ENCODE results near the gene PEX5L.

DNA sequence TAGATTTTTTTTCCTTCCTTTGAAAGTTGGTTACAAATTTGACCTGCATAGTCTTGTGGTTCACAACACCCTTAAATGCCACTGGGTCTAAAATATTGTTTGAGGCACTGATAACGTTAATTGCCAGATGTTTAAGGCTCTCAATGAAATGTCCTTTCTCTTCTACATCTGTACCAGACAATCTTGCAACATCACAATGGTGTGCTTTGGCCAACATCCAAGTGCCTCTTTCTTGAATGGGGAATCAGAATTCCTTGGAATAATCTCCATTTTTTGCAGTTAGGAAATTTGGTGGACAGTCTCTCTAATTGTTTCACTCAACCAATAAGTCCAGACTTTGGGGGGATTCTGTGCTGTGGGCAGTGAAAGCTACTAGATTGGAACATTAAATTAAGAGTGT lies 26.0 kb upstream of the PEX5L start:
- TF ChIP-seq, protein P1, sequence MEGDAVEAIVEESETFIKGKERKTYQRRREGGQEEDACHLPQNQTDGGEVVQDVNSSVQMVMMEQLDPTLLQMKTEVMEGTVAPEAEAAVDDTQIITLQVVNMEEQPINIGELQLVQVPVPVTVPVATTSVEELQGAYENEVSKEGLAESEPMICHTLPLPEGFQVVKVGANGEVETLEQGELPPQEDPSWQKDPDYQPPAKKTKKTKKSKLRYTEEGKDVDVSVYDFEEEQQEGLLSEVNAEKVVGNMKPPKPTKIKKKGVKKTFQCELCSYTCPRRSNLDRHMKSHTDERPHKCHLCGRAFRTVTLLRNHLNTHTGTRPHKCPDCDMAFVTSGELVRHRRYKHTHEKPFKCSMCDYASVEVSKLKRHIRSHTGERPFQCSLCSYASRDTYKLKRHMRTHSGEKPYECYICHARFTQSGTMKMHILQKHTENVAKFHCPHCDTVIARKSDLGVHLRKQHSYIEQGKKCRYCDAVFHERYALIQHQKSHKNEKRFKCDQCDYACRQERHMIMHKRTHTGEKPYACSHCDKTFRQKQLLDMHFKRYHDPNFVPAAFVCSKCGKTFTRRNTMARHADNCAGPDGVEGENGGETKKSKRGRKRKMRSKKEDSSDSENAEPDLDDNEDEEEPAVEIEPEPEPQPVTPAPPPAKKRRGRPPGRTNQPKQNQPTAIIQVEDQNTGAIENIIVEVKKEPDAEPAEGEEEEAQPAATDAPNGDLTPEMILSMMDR (IDR thresholded peaks at IDR 0.05) = no peak
- TF ChIP-seq POLR2A (IDR thresholded peaks at IDR 0.05) = no peak
